GM18868 (cell line): Measurements from ENCODE around the gene ABLIM2.
A peak's percentile ranks its signal among the peaks of the same experiment; 100 is the strongest.

ENCODE experiments used
- ATAC-seq: cut with Tn5 transposase; IDR thresholded peaks from one replicate; pipeline ENCODE4 v1.9.1; 2021; ENCODE audit warnings: mild to moderate bottlenecking, moderate library complexity; ENCODE audit not compliant: unreplicated experiment

The ABLIM2 gene

DNA sequence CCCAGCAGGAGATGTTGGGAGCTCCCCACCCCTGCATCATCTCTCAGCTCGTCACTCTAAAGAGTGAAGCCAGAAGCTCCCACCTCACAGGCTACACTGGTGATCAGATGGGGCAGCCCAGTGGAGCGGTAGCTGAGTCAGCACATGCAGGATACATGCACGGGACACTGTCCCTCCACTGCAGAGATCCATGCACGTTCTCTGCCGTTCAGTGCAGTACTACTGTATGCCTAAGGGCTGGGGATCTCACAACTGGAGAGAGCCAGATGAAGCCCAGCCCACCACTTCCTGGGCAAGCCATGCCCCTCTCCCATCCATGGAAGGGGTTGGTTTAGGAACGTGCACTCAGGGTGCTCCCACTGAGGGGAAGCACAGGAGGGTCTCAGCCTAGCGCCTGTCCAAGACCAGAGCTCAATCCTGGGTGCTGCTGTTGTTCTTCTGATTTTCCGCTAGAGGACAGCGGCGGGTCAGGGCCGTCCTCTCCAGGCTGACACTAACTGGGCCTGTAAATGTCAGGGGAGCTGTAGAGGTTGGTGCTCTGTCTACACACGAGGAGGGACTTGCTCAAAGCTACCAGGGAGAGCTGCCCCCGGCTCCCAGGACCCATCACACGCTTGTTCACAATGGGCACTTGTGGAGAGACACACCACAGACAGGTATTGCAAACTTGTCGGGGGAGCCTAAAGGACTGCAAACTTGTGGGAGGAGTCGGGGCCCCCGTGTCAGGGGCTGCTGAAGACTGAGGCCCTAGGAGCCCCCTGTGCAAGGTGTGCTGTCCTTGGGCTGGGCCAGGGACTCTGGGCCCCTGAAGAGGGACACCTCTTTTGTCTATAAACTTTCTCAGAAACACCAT lies 18.2 kb upstream of the ABLIM2 start:
- ATAC-seq = peak; percentile 85

- ATAC-seq = no peak
These were observed 17.1 kb upstream of the ABLIM2 start for GRCh38 chr4:8175686-8176085.

DNA sequence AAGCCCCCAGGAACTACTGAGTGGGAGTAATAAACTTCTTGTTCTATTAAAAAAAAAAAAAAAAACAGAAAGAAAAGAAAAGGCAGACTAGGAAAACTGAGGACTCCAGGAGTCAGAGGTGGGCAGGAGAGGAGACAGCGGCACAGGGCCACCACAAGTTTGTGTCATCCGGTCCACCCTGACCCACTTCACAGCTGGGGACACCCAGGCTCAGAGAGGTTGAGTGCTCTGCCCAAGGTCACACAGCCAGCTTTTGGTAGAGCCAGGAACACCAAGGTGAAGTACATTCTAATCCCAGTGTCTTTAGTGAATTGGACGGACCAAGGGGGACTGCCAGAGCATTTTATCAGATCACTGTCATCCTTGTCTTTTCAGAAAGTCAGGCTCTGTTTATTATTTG lies 16.4 kb upstream of the ABLIM2 start:
- no peak for ATAC-seq

DNA sequence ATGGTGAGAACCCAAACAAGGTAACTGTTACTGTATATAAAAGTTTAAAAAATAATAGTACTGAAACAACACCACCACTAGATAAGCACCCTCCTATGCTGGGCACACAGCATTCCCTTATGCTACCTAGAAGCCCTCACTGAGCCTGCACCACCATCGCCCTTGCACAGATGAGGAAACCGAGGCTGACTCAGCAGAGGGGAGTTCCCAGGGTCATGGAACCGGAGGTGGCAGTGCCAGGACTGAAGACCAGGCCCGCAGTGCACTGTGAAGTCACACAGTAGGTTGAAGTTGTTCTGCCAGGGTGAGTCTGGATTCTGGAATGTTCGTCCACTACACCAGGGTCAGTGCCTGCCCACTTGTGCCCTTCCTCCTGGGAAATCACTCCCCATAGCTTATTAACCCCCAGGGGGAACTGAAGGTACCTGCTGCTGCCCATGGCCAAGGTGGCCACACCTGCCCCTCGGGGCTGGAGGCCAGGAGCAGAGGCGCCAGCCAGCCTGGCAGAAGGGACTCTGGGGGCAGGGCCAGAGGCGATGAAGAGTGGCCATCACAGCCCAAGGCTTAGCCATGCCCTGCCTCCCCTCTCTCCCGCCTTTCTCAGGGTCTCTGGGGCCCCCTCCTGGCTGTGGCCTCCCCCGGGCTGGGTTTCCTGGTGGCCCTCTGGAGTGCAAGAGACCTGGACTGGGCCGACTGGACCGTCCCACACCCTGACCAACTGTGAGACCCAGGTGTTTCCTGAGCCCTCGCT lies 15.1 kb upstream of the ABLIM2 start:
- ATAC-seq = no peak

- peak; percentile 68 for ATAC-seq
These were observed 13.6 kb upstream of the ABLIM2 start for GRCh38 chr4:8171984-8172924.

GRCh38 chr4:8171266-8171665 lies 12.7 kb upstream of the ABLIM2 start:
- ATAC-seq = no peak

DNA sequence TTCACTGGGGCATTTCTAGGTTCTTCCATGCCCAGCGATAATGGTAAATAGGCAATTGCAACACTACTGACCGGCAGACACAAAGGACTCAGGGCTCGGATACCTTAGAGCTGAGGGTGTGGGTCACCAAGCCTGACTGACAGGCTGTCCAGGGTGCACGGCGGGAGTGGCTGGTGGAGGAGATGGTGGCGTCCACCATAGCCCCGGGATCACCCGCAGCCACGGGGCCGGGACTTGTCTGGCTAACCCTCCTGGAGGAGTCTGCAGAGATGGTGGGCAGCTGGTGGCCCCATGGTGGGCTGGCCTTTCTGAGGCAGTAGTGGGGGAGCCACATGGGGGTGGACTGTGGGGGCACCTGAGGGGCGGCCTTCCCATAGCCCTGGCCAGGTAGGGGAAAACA lies 11.7 kb upstream of the ABLIM2 start:
- no peak for ATAC-seq

DNA sequence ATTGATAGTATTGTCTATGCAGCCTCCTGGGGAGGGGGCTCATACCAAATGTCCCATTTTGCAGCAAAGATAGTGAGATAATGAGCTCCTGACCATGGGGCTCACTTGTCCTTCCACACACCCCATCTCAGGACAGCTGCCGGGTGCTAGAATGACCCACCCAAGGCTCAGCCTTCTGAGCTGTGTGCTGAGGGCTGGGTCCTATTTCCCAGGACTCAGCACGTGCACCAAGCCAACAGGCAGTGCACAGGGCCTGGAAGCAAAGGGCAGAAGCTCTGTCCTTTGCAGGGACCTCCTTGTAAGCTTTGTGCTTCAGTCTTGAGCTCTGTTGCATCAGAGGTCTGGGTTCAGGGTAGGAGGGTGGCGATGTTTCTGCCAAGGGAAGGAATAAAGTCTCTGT lies 11.2 kb upstream of the ABLIM2 start:
- ATAC-seq = no peak

GRCh38 chr4:8168832-8169598 lies 10.4 kb upstream of the ABLIM2 start:
- ATAC-seq = no peak

- ATAC-seq = no peak
These were observed 9.6 kb upstream of the ABLIM2 start for GRCh38 chr4:8168232-8168631.

DNA sequence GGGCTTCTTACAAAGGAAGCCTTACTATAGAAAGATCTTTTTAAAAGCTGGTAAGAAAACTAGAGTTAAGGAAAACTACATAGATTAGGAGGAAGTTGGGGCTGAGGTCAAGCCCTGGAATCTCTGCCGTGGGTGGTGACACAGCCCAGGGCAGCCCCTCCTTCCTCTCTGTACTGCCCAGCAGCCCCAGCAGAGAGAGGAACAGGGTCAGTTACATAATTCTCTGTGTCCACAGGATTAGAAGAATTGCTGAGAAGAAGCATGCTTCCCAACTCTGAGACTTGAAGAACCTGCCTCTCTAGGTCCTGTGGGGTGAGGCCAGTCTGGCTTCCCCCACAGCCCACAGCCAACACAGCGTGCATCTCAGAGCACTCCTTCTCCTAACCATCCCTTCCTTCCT lies 9.2 kb upstream of the ABLIM2 start:
- ATAC-seq = no peak

DNA sequence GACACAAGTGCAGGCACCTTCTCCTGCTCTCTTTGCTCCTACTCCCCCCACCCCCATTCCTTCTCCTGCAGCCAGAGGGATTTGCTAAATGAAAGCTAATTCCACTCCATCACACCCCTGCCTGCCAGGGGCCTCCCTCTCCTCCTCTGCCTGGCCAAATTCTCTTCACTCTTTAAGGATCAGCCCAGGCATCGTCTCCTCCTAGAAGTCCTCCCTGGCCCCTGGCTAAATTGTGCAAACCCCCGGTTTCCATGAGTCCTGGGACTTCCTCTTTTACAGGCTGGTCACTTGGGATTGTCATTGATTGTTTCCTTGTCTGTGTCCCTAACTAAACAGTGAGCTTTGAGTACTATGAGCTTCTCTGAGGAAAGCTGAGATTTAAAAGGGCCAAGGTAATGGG lies 8.7 kb upstream of the ABLIM2 start:
- no peak for ATAC-seq

- ATAC-seq = no peak
These were observed 6.8 kb upstream of the ABLIM2 start for GRCh38 chr4:8165374-8165896.

- ATAC-seq = no peak
These were observed 6.1 kb upstream of the ABLIM2 start for GRCh38 chr4:8164687-8165086.

DNA sequence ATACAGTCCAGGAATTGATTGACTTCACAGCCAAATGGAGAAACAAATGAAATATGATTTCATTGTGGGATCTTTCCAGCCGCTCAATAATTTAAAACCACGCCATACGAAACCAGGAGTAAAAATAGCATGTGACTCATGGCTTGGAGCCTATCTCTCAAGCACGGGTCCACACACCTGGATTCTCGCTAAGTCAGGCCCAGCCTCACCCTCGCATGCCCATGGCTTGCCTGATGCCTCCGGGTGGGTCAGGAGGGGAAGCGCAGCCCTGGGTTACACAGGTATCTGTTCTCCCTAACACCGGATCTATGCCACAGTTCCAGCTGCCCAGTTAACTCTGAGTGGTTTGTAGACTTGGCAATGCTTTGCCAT lies 5.6 kb upstream of the ABLIM2 start:
- ATAC-seq = no peak

DNA sequence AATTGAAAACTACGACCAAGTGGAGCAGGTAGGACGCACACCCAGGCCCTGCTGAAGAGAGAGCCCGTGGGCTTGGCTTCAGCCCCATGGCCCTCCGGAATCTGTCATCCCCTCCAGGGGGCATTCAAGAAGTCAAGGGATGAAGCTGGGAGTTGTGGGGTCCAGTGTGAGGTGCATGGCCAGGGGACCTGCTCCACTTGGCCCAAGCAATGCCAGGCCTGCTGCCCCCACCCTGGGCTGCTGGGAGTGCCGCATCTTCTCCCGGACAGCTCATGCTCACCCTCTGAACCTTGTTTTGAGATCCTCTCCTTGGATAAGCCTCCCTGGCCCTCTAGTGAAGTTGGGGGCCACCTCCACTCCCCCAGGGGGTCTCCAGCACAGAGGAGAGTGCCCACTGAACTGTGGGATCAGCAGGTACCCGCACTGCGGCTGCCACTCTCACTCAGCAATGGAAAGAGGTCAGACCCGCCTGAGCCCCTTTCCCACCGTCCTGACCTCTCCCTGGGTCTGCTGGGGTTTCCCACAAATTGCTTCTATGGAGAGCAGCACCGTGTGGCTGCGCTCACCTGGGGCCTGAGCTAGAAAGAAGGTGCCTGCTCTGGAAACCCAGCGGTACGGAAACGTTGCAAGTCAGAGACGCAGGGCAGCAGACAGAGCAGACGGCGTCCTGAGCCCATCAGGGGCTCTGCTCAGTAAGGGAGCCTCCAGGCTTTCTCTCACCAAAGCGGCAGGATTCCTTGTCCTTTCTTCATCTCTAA lies 5.0 kb upstream of the ABLIM2 start:
- no peak for ATAC-seq

DNA sequence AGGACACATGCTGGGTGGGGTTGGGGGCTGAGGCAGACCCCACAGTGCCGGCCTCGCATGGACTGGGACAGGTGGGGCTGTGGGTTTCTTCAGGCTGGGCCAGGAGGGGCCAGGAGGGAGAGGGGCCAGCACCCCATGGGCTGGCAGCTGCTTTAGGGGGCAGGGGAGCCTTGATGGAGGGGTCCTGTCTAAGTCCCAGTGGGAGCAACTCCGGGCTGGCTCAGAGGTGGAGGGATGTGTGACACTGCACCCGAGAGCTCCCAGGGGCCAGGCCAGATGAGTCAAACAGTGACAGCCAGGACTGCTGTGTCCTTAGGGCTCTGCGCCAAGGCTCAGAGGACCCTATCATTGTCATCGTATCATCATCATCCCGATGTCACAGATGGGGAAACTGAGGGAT lies 4.4 kb upstream of the ABLIM2 start:
- ATAC-seq = no peak

DNA sequence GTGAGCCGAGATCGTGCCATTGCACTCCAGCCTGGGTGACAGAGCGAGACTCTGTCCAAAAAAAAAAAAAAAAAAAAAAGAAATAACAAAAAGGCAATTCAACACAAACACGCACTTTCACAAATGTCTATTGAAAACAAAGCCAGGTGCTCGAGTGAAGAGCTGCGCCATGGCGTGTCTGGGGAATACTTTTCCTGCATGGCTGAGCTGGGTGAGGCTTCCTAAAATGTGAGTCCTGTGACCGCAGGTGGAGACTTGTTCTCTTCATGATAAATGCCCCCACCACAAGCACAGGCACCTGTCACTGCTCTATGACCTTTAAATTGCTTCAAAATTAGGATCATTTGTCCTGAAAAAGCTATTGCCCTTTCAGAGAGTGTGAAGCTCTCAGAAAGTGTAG lies 4.0 kb upstream of the ABLIM2 start:
- no peak for ATAC-seq

- ATAC-seq = no peak
These were observed 2.0 kb upstream of the ABLIM2 start for GRCh38 chr4:8160572-8160971.

DNA sequence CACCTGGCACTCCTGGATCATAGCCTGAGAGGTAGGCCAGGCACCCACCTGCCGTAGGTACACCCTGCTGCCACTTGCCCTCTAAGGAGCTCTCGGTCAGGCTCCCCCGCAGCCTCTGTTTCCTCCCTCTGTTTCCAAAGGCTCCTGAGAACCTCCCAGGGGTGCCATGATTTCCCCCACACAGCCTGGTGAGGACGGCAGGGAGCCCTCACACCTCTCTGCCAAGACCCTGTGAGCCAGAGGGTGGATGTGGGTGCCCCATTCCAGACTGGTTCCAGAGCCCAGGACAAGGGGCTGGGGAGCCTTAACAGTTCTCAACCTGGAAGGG lies 1.6 kb upstream of the ABLIM2 start:
- ATAC-seq = no peak
